Subcutaneous adipose tissue (tissue), 4 donors: Measurements from ENCODE around the gene TEX19. TPM values are rescaled to one million over a fixed set of nuclear protein-coding genes. Genes with fewer than 3 reads are reported as not detected.

Experiments used
- total RNA-seq, 4 donors: library from RNA; depleted of rRNA; stranded (reverse); fragments of >200 nt; gene quantifications; one replicate each; pipeline ENCODE4 v1.1.0, GENCODE V29; 2016
- TF ChIP-seq, protein P1 (sequence below): fragments of 450-650 bp; IDR thresholded peaks from one replicate; pipeline ENCODE4 v1.5.1; 2016; ENCODE audit warnings: low read depth, mild to moderate bottlenecking, control low read depth, antibody characterized with exemption, moderate library complexity

The TEX19 gene
- total RNA-seq, 4 donors from 2014 or later: not detected

DNA sequence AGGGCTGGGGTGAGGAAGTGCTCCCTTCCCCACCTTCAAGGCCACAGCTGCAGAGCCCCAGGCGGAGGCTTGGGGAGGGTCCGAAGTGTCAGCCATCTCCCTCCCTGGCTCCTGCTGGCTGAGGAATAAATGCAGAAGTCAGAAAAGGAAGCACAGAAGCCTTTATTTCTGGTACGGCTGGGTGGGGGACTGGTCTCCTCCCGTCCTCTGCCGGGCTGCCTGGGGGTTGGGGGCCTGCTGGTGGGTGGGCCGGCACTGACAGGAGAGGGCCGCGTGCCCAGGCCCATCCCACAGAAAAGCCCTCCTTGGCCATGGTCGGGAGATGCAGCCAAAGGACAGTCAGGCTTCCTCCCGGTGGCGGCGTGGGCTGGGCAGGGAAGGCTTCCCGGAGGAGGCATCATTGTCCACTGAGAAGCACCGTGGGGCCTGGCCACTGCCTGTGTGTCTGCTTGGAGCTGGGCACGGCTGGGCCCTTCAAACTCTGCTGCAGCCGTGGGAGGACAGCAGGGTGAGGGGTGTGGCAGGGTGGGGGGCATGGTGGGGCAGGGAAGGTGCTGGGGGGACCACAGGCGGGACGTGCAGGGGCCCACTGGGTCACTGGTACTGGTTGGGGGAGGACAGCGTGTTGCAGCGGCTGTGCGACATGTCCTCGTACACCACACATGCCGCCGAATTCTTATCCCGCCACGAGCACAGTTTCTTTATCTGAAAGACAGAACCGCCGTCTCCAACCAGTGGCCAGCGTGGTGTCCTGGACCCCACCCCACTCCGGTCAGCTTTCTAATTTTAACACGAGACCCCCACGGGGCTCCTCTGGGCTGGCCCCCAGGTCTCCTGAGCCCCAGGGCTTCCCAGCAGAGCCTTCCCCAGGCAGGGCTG lies 44.1 kb upstream of the TEX19 start:
- TF ChIP-seq, protein P1, sequence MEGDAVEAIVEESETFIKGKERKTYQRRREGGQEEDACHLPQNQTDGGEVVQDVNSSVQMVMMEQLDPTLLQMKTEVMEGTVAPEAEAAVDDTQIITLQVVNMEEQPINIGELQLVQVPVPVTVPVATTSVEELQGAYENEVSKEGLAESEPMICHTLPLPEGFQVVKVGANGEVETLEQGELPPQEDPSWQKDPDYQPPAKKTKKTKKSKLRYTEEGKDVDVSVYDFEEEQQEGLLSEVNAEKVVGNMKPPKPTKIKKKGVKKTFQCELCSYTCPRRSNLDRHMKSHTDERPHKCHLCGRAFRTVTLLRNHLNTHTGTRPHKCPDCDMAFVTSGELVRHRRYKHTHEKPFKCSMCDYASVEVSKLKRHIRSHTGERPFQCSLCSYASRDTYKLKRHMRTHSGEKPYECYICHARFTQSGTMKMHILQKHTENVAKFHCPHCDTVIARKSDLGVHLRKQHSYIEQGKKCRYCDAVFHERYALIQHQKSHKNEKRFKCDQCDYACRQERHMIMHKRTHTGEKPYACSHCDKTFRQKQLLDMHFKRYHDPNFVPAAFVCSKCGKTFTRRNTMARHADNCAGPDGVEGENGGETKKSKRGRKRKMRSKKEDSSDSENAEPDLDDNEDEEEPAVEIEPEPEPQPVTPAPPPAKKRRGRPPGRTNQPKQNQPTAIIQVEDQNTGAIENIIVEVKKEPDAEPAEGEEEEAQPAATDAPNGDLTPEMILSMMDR: no peak

DNA sequence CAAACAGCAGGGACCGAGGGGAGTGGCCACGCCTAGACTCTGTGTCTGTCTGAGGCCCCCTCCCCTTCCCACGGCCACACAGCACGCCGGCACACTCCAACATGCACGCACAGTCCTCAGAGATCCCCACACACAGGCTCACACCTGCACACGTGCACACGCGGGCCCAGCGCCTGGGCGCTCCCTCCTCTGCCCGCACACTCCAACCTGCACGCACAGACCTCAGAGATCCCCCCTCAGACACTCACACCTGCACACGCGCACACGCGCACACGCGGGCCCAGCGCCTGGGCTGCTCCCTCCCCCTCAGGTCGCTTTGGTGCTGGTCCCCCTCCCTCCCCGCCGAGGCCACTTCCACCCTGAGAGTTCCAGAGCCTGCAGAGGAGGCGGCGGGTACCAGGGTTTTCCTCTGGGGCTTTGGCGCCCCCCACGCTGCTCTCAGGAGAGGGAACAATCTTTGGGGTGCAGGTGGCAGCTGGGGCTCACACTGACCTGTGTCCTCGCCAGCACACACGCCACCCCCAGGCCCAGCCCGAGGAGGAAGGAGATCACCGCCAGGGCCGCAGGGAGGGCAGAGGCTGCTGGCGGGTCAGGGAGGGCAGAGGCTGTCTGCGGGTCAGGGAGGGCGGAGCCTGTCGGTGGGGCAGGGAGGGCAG lies 43.2 kb upstream of the TEX19 start:
- TF ChIP-seq, protein P1: no peak

DNA sequence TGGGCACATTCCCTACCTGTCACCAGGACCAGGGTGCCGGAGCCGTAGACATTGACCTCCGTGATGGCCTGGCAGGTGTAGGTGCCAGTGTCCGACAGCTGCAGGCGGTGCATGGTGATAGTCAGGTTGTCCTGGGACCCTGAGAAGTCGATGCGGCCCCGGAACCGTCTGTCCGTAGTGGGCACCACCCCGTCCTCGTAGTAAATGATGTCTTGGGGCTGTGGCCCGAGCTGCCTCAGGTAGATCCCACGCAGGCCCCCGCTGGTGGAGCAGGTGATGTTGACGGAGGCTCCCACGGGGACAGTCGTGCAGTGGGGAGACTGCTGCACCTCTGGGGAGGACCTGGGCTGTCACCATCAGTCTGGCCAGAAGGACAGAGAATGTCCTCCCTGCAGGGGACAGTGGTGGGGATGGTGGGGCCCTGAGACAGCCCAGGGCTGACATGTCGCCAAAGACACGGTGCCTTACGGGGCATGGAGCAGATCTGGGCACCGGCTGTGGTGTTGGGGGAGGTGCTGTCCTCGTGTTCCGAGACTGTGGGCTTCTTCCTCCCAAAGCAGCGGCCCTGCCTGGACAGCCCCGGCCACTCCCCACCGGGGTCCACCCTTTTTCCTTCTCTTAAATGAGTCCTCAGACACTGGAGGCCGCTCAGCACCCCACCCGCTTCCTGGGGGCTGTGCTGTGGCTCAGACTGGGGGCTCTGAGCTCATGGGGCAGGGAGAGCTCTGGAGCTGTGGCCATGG lies 42.2 kb upstream of the TEX19 start:
- TF ChIP-seq, protein P1: no peak

DNA sequence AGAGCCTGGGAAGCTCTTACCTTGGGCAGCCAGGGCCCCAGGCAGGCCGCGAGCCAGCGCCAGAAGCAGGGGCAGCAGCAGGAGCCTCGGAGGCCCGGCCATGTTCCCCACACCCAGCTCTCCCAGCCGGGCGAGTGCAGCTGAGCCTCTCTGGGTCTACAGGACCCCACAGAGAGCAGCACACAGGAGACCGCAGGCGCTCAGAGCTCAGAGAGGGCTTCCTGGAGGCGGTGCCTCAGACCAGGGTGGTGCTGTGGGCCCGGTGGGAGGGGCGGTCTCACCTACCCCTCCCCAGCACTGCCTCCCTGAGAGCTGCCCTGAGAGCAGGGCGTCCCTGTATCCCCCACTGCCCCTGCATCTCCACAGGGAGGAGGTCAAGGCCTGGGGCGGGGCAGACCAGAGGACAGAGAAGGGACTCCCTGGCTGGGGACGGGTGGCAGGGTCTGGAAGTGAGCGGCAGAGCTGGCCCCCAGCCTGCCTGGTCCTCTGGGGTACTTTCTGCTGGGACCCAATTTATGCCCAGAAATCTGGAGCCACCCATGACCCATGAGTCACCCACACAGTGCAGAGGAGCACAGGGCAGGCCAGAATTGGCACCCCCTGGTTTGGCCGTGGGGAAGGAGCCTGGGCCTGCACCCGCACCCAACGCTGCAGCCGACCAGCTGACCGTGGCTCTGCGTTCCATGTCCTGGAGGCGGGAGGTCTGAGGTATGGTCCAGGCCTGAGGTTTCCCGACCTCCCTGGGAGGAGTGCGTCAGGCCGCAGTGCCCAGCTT lies 41.5 kb upstream of the TEX19 start, which contains the start of gene CD7:
Gene CD7, minus strand, starts transcription at position 215 of the 775 bp plus-strand sequence. Its CDS starts 113 bp downstream, at position 102.
- TF ChIP-seq, protein P1: no peak

DNA sequence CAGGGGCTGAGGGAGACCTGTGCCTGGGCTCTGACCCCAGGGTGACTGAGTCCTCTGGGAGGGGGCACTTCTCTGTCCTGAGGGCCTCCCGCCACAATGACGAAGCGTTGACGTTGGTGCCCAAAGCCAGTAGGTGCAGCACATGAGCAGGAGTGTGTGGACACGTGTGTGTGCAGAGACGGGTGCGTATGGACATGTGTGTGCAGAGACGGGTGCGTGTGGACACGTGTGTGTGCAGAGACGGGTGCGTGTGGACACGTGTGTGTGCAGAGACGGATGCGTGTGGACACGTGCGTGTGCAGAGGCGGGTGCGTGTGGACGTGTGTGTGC lies 40.9 kb upstream of the TEX19 start:
- TF ChIP-seq, protein P1: no peak

DNA sequence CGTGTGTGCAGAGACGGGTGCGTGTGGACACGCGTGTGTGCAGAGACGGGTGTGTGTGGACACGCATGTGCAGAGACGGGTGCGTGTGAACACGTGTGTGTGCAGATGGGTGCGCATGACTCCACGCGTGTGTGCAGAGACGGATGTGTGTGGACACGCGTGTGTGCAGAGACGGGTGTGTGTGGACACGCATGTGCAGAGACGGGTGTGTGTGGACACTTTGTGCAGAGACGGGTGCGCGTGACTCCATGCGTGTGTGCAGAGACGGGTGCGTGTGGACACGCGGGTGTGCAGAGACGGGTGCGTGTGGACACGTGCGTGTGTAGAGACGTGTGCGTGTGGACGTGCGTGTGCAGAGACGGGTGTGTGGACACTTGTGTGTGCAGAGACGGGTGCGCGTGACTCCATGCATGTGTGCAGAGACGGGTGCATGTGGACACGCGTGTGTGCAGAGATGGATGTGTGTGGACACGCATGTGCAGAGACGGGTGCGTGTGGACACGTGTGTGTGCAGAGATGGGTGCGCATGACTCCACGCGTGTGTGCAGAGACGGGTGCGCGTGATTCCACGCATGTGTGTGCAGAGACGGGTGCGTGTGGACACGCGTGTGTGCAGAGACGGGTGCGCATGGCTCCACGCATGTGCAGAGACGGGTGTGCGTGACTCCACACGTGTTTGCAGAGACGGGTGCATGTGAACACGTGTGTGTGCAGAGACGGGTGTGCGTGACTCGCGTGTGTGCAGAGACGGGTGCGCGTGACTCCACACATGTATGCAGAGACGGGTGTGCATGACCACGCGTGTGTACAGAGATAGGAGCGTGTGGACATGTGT lies 40.1 kb upstream of the TEX19 start:
- TF ChIP-seq, protein P1: no peak
